ENCODE results near the gene LSP1.

The LSP1 gene

GRCh38 chr11:1887451-1888346 lies 34.8 kb downstream of the LSP1 start:
- no peak for ATAC-seq
- no peak for TF ChIP-seq PATZ1 (CRISPR knock-in tag; IDR thresholded peaks at IDR 0.05; ENCODE audit: borderline replicate concordance)
- no peak for TF ChIP-seq ZNF565 (CRISPR knock-in tag; conservative IDR thresholded peaks at IDR 0.05; ENCODE audit: low read depth)
- no peak for TF ChIP-seq ZC3H10 (CRISPR knock-in tag; IDR thresholded peaks at IDR 0.05)
- no peak for TF ChIP-seq RARB (CRISPR knock-in tag; IDR thresholded peaks at IDR 0.05)
- TF ChIP-seq GLIS3 (CRISPR knock-in tag; IDR thresholded peaks at IDR 0.05), result no peak
- TF ChIP-seq ISL1 (CRISPR knock-in tag; IDR thresholded peaks at IDR 0.05), result no peak
- TF ChIP-seq, protein P1, sequence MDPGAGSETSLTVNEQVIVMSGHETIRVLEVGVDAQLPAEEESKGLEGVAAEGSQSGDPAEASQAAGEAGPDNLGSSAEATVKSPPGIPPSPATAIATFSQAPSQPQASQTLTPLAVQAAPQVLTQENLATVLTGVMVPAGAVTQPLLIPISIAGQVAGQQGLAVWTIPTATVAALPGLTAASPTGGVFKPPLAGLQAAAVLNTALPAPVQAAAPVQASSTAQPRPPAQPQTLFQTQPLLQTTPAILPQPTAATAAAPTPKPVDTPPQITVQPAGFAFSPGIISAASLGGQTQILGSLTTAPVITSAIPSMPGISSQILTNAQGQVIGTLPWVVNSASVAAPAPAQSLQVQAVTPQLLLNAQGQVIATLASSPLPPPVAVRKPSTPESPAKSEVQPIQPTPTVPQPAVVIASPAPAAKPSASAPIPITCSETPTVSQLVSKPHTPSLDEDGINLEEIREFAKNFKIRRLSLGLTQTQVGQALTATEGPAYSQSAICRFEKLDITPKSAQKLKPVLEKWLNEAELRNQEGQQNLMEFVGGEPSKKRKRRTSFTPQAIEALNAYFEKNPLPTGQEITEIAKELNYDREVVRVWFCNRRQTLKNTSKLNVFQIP (CRISPR knock-in tag; IDR thresholded peaks at IDR 0.05; ENCODE audit: borderline replicate concordance, low read depth), result no peak

- no peak for TF ChIP-seq TCF4 (CRISPR knock-in tag; IDR thresholded peaks at IDR 0.05; ENCODE audit: borderline replicate concordance)
- no peak for TF ChIP-seq PPARA (CRISPR knock-in tag; IDR thresholded peaks at IDR 0.05; ENCODE audit: borderline replicate concordance)
- no peak for TF ChIP-seq CSRNP3 (CRISPR knock-in tag; IDR thresholded peaks at IDR 0.05)
- TF ChIP-seq CSDC2 (CRISPR knock-in tag; IDR thresholded peaks at IDR 0.05), result no peak
- TF ChIP-seq ARNTL (CRISPR knock-in tag; IDR thresholded peaks at IDR 0.05; ENCODE audit: borderline replicate concordance, low read depth), result no peak
- TF ChIP-seq ZNF70 (CRISPR knock-in tag; IDR thresholded peaks at IDR 0.05), result no peak
- no peak for TF ChIP-seq OSR1 (CRISPR knock-in tag; IDR thresholded peaks at IDR 0.05)
- TF ChIP-seq GLIS3 (CRISPR knock-in tag; IDR thresholded peaks at IDR 0.05), result no peak
- no peak for TF ChIP-seq ZFP30 (CRISPR knock-in tag; IDR thresholded peaks at IDR 0.05)
- no peak for TF ChIP-seq ISL1 (CRISPR knock-in tag; IDR thresholded peaks at IDR 0.05)
- no peak for TF ChIP-seq ZNF8 (CRISPR knock-in tag; IDR thresholded peaks at IDR 0.05)
These were observed 35.5 kb downstream of the LSP1 start for GRCh38 chr11:1888347-1888753.

DNA sequence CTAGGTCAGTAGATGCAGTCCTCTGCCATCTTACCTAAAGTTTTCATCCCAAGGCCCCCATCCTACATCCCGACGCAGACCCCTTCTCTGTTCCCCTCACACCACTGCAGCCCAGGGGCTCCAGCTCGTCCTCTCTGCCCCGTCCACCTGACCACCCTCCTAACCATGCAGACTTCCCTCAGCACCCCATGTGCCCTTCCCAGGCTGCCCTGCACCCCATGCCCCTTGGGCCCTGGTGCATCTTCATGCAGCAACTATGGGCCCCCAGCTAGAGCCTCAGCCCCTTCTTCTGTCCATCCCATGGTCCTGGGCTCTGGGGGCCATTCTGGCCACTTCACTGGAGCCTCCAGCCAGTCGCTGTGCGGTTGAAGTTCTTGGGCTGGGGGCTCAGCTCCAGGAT lies 35.9 kb downstream of the LSP1 start:
- TF ChIP-seq TSHZ2 (CRISPR knock-in tag; IDR thresholded peaks at IDR 0.05) (no peak), ZNF70 (CRISPR knock-in tag; IDR thresholded peaks at IDR 0.05) (no peak), CSDC2 (CRISPR knock-in tag; IDR thresholded peaks at IDR 0.05) (no peak), PATZ1 (CRISPR knock-in tag; IDR thresholded peaks at IDR 0.05; ENCODE audit: borderline replicate concordance) (no peak), ARNTL (CRISPR knock-in tag; IDR thresholded peaks at IDR 0.05; ENCODE audit: borderline replicate concordance, low read depth) (no peak), ZFP3 (CRISPR knock-in tag; IDR thresholded peaks at IDR 0.05) (no peak), ESRRG (CRISPR knock-in tag; IDR thresholded peaks at IDR 0.05) (no peak), CREB5 (CRISPR knock-in tag; IDR thresholded peaks at IDR 0.05; ENCODE audit: low read depth) (no peak), RARB (CRISPR knock-in tag; IDR thresholded peaks at IDR 0.05) (no peak), ZNF565 (CRISPR knock-in tag; conservative IDR thresholded peaks at IDR 0.05; ENCODE audit: low read depth) (no peak), TOX (CRISPR knock-in tag; IDR thresholded peaks at IDR 0.05; ENCODE audit: borderline replicate concordance) (no peak), ZNF8 (CRISPR knock-in tag; IDR thresholded peaks at IDR 0.05) (no peak), PPARA (CRISPR knock-in tag; IDR thresholded peaks at IDR 0.05; ENCODE audit: borderline replicate concordance) (no peak)
- ATAC-seq, result no peak

More at GRCh38 chr11:1888347-1888753, 35.5 kb downstream of the LSP1 start:
- ATAC-seq, result no peak

Data from SK-N-SH treated with all-trans-retinoic acid at 6 μM for 48 hours (cell line).